Forelimb muscle (tissue), 1 donor: ENCODE measurements around the gene PLXND1. TPM values are rescaled to one million over a fixed set of nuclear protein-coding genes. Genes with fewer than 3 reads are reported as not detected.

Experiments
- DNase-seq: peaks from one replicate; pipeline ENCODE4 v3.0.0-alpha.2; 2013; ENCODE audit warnings: low read depth
- polyA plus RNA-seq: library from polyadenylated mRNA; unstranded; fragments of 120-200 nt; gene quantifications from one replicate; pipeline ENCODE4 v1.2.1, GENCODE V29; 2013; ENCODE audit not compliant: insufficient read length

Gene PLXND1
- polyA plus RNA-seq, 1 donor: 110 TPM

GRCh38 chr3:129586746-129587430 is 19.6 kb downstream of the PLXND1 start:
- DNase-seq: no peak

- DNase-seq: no peak
Measured at GRCh38 chr3:129585949-129586657, 20.4 kb downstream of the PLXND1 start.

GRCh38 chr3:129584631-129585030 is 21.8 kb downstream of the PLXND1 start:
- DNase-seq: no peak

GRCh38 chr3:129583289-129583688 is 23.2 kb downstream of the PLXND1 start:
- no peak for DNase-seq

GRCh38 chr3:129582799-129583198 is 23.7 kb downstream of the PLXND1 start:
- DNase-seq: no peak

- DNase-seq: no peak
Measured at GRCh38 chr3:129581623-129582022, 24.9 kb downstream of the PLXND1 start.

- no peak for DNase-seq
Measured at GRCh38 chr3:129579991-129580390, 26.5 kb downstream of the PLXND1 start.

- no peak for DNase-seq
Measured at GRCh38 chr3:129577925-129578786, 28.3 kb downstream of the PLXND1 start.

GRCh38 chr3:129577366-129577765 is 29.1 kb downstream of the PLXND1 start:
- DNase-seq: no peak

- no peak for DNase-seq
Measured at GRCh38 chr3:129576514-129577352, 29.7 kb downstream of the PLXND1 start.

- DNase-seq: no peak
Measured at GRCh38 chr3:129575997-129576384, 30.5 kb downstream of the PLXND1 start.

GRCh38 chr3:129575233-129575996 is 31.1 kb downstream of the PLXND1 start:
- DNase-seq: no peak

- no peak for DNase-seq
Measured at GRCh38 chr3:129574206-129574605, 32.3 kb downstream of the PLXND1 start.

GRCh38 chr3:129573493-129573892 is 33.0 kb downstream of the PLXND1 start:
- DNase-seq: no peak

- no peak for DNase-seq
Measured at GRCh38 chr3:129572603-129573002, 33.9 kb downstream of the PLXND1 start.

GRCh38 chr3:129571605-129572547 is 34.6 kb downstream of the PLXND1 start:
- DNase-seq: no peak

- no peak for DNase-seq
Measured at GRCh38 chr3:129569856-129570255, 36.6 kb downstream of the PLXND1 start.

- no peak for DNase-seq
Measured at GRCh38 chr3:129567939-129568338, 38.5 kb downstream of the PLXND1 start.

GRCh38 chr3:129567176-129567705 is 39.2 kb downstream of the PLXND1 start:
- DNase-seq: no peak
